Measurements from ENCODE around the gene SAMHD1. TPM values are rescaled to one million over a fixed set of nuclear protein-coding genes. Genes with fewer than 3 reads are reported as not detected.

SAMHD1 gene
- total RNA-seq, 2 experiments from 2014 or later, result 30.6 to 35.9 TPM

DNA sequence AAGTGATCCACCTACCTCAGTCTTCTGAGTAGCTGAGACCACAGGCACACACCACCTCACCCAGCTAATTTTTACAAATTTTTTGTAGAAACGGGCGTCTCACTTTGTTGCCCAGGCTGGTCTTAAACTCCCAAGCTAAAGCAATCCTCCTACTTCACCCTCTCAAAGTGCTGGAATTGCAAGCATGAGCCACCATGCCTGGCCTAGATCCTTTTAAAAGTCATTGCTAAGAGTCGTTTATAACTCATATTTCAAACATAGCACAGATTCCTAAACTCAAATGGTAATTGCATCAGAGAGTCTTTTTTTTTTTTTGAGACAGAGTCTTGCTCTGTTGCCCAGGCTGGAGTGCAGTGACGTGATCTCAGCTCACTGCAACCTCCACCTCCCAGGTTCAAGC is 7.7 kb upstream of the SAMHD1 start:
- Mint-ChIP-seq H3K36me3 (ENCODE audit: low read depth) (peaks cover 8% of the 10 kb centered on the region), H3K27ac (no peak overlapping the region), H3K9me3 (peaks cover 10% of the 10 kb centered on the region), H3K4me3 (no peak overlapping the region), H3K4me1 (ENCODE audit: low read depth) (peaks cover 23% of the 10 kb centered on the region), H3K27me3 (no peaks in the 10 kb centered on the region)
- intact Hi-C loops (cut with micrococcal nuclease), result loop anchor here (10.0 kb wide), 1 partner anchor 86 kb away; no protein-coding TSS in a partner anchor
- ChIA-PET POLR2A (no interaction called here), CTCF (no interaction called here)
- ATAC-seq (no peak), DNase-seq (no peak)
- TF ChIP-seq, protein P1, sequence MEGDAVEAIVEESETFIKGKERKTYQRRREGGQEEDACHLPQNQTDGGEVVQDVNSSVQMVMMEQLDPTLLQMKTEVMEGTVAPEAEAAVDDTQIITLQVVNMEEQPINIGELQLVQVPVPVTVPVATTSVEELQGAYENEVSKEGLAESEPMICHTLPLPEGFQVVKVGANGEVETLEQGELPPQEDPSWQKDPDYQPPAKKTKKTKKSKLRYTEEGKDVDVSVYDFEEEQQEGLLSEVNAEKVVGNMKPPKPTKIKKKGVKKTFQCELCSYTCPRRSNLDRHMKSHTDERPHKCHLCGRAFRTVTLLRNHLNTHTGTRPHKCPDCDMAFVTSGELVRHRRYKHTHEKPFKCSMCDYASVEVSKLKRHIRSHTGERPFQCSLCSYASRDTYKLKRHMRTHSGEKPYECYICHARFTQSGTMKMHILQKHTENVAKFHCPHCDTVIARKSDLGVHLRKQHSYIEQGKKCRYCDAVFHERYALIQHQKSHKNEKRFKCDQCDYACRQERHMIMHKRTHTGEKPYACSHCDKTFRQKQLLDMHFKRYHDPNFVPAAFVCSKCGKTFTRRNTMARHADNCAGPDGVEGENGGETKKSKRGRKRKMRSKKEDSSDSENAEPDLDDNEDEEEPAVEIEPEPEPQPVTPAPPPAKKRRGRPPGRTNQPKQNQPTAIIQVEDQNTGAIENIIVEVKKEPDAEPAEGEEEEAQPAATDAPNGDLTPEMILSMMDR (IDR thresholded peaks at IDR 0.05), result no peak

DNA sequence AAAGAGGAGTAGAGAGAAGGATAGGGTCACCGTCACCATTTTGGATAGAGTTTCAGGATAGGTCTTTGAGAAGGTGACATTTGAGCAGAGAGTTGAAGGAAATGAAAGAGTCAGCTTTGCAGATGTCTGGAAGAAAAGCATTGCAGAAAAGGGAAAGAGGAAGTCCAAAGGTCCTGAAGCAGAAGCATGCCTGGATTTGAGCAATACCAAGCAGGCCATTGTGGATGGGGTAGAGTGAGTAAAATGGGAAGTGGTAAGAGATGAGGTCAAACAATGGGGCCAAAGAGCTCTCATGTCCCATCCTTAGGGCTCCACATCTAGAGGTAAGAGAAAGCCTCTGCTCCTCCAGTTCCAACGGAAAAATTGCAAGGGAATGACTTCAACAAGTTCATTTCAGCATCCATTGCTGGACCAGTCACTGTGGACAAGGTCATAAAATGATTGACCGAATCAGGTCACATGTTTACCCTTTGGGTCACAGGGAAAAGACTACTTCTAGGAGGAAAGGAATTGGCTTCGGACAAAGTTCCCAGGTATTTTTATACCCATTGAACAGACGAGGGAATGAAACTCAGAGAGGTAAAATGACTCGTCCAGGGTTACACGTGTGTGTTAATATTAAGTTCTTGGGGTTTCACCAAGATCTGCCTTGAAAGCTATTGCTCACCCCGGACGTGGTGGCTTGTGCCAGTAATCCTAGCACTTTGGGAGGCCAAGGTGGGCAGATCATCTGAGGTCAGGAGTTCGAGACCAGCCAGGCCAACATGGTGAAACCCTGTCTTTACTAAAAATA is 6.6 kb upstream of the SAMHD1 start:
- intact Hi-C loops (cut with micrococcal nuclease), result loop anchor here (10.0 kb wide), 1 partner anchor 87 kb away; no protein-coding TSS in a partner anchor
- no peak overlapping the region for H3K4me3 Mint-ChIP-seq
- peaks cover 10% of the 10 kb centered on the region for H3K9me3 Mint-ChIP-seq
- ChIA-PET POLR2A (interaction anchor here (0.5 kb wide), 1 partner anchor 464 kb away, joined by 3 read pairs; no protein-coding TSS in a partner anchor), CTCF (interaction anchor here (0.9 kb wide), 1 partner anchor 9 kb away, joined by 3 read pairs; no protein-coding TSS in a partner anchor)
- peaks cover 8% of the 10 kb centered on the region for H3K36me3 Mint-ChIP-seq (ENCODE audit: low read depth)
- TF ChIP-seq, protein P1 (IDR thresholded peaks at IDR 0.05), result no peak
- DNase-seq, result peak; percentile 35
- H3K4me1 Mint-ChIP-seq (ENCODE audit: low read depth), result peaks cover 25% of the 10 kb centered on the region
- H3K27ac Mint-ChIP-seq, result no peak overlapping the region
- peak; percentile 34 for ATAC-seq
- no peaks in the 10 kb centered on the region for H3K27me3 Mint-ChIP-seq

- Mint-ChIP-seq H3K27me3 (no peaks in the 10 kb centered on the region), H3K27ac (no peak overlapping the region), H3K9me3 (no peaks in the 10 kb centered on the region), H3K36me3 (ENCODE audit: low read depth) (no peaks in the 10 kb centered on the region), H3K4me3 (no peak overlapping the region), H3K4me1 (ENCODE audit: low read depth) (peaks cover 22% of the 10 kb centered on the region)
- ChIA-PET CTCF (no interaction called here), POLR2A (interaction anchor here (1.0 to 1.2 kb wide), 2 partner anchors 17 to 23 kb away, joined by 3 to 5 read pairs; no protein-coding TSS in a partner anchor)
- DNase-seq, result no peak
- no peak for ATAC-seq
- intact Hi-C loops (cut with micrococcal nuclease), result loop anchor here (10.0 kb wide), 1 partner anchor 88 kb away; no protein-coding TSS in a partner anchor
- TF ChIP-seq, protein P1 (IDR thresholded peaks at IDR 0.05), result no peak
These were observed 5.2 kb upstream of the SAMHD1 start for GRCh38 chr20:36956674-36957073.

DNA sequence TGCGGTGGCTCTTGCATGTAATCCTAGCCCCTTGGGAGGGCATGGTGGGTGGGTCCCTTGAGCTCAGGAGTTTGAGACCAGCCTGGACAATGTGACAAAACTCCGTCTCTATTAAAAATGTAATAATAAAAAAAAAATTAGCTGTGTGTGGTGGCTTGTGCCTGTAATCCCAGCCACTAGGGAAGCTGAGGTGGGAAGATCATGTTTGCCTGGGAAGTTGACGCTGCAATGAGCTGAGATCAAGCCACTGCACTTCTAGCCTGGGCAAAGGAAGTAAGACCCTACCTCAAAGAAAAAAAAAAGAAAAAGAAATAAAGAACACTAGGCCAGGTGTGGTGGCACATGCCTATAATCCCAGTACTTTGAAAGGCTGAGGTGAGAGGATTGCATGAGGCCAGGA is 4.5 kb upstream of the SAMHD1 start:
- ATAC-seq, result no peak
- CTCF ChIA-PET, result no interaction called here
- no peaks in the 10 kb centered on the region for H3K9me3 Mint-ChIP-seq

More for the DNA sequence above, 4.5 kb upstream of the SAMHD1 start:
- H3K4me1 Mint-ChIP-seq (ENCODE audit: low read depth), result peaks cover 23% of the 10 kb centered on the region
- H3K36me3 Mint-ChIP-seq (ENCODE audit: low read depth), result no peaks in the 10 kb centered on the region
- no peak for DNase-seq
- TF ChIP-seq, protein P1 (IDR thresholded peaks at IDR 0.05), result no peak
- intact Hi-C loops (cut with micrococcal nuclease), result loop anchor here (10.0 kb wide), 1 partner anchor 89 kb away; no protein-coding TSS in a partner anchor
- H3K27ac Mint-ChIP-seq, result no peak overlapping the region
- POLR2A ChIA-PET, result interaction anchor here (1.0 to 1.2 kb wide), 3 partner anchors 13 to 22 kb away, joined by 3 to 5 read pairs (median 3); no protein-coding TSS in a partner anchor
- H3K4me3 Mint-ChIP-seq, result no peak overlapping the region
- H3K27me3 Mint-ChIP-seq, result no peaks in the 10 kb centered on the region
